ENCODE results near the gene PAOX. TPM values are rescaled to one million over a fixed set of nuclear protein-coding genes. Genes with fewer than 3 reads are reported as not detected.

Gene PAOX
- total RNA-seq, 1 donor from 2014 or later = 16.9 TPM

DNA sequence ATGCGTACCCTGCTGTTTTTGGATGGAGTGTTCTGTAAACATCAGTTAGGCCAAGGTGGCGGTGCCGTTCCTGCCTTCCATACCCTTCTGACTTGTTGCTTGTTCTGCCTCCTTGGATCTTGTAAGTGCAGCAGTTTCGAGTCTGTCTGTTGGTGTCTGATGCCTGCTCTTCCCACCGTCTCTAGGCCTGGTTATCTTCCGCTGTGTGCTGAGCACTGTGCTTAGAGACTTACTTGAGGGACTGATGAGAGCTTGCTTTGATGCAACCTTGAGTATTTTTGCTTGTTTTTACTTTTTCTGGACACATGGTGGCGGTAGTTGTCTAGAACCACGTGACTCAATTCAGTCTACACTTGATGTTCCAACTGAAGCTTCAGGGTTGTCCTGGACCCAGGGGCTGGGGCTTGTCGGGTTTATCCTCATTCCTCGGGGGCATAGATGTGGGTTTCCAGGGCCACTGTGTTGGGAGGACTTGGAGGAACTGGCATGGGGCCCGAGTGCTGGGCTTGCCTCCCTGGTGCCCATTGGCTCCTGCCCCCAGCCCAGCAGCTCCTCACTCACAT is 59.7 kb downstream of the PAOX start:
- POLR2A ChIA-PET = no interaction called here
- TF ChIP-seq, protein P1, sequence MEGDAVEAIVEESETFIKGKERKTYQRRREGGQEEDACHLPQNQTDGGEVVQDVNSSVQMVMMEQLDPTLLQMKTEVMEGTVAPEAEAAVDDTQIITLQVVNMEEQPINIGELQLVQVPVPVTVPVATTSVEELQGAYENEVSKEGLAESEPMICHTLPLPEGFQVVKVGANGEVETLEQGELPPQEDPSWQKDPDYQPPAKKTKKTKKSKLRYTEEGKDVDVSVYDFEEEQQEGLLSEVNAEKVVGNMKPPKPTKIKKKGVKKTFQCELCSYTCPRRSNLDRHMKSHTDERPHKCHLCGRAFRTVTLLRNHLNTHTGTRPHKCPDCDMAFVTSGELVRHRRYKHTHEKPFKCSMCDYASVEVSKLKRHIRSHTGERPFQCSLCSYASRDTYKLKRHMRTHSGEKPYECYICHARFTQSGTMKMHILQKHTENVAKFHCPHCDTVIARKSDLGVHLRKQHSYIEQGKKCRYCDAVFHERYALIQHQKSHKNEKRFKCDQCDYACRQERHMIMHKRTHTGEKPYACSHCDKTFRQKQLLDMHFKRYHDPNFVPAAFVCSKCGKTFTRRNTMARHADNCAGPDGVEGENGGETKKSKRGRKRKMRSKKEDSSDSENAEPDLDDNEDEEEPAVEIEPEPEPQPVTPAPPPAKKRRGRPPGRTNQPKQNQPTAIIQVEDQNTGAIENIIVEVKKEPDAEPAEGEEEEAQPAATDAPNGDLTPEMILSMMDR (IDR thresholded peaks at IDR 0.05) = no peak
- CTCF ChIA-PET = interaction anchor here (2.3 kb wide), 1 partner anchor 109 kb away, joined by 15 read pairs; no protein-coding TSS in a partner anchor
- Mint-ChIP-seq H3K4me1 (peaks cover 6% of the 10 kb centered on the region), H3K27ac (no peak overlapping the region), H3K4me3 (no peak overlapping the region), H3K9me3 (peaks cover 3% of the 10 kb centered on the region), H3K27me3 (peaks cover 5% of the 10 kb centered on the region), H3K36me3 (ENCODE audit: low read depth) (no peaks in the 10 kb centered on the region)
- ATAC-seq (ENCODE audit: low read depth) (no peak), DNase-seq (no peak)
- intact Hi-C loops (cut with micrococcal nuclease) = loop anchor here (10.0 kb wide), 1 partner anchor 76 kb away; no protein-coding TSS in a partner anchor

DNA sequence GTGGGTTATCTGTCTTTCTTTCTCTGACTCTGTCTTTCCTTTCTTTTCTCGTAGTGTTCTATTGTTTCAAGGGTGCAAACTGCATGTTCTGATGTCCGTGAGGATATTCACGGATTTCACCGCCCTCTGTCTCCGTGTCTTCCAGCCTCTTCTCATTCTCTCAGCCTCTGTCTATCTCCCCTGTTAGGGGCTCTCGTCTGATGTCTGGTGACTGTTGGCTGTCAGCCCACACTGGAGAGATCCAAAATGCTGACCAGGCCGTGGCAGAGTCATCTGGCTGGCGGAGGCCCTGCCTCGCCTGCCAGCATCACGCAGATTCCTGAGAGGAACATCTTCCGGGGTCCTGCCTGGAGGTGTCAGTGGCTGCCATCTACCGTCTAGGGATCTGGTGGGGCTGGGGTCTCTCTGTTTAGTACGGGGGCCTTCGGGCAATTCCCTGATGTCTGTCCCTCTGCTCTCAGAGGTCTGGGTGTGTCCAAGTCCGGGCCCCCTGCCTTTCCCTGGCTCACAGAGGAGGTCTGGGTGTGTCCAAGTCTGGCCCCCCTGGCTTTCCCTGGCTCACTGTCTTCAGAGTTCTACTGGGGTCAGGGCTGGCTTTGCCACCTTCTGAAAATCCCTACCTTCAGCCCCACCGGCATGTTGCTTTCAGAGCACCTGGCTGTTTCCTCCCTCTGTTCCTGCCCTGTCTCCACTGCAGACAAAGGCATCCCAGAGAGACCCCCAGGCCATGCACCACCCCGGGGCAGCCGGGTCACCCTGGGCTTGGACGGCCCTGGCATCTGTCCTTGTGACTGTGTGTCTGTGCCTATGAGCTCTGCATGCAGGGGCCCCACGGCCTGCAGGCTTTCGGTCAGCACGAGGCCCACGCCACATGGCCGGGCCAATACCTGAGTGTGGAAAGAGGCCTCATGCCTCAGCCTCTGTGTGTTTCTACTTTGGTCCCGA is 60.7 kb downstream of the PAOX start:
- no peak for ATAC-seq (ENCODE audit: low read depth)
- H3K27me3 Mint-ChIP-seq = peaks cover 5% of the 10 kb centered on the region
- H3K36me3 Mint-ChIP-seq (ENCODE audit: low read depth) = no peaks in the 10 kb centered on the region
- peaks cover 3% of the 10 kb centered on the region for H3K9me3 Mint-ChIP-seq
- DNase-seq = no peak
- H3K27ac Mint-ChIP-seq = no peak overlapping the region
- ChIA-PET CTCF (no interaction called here), POLR2A (no interaction called here)
- H3K4me3 Mint-ChIP-seq = no peak overlapping the region
- TF ChIP-seq, protein P1 (IDR thresholded peaks at IDR 0.05) = no peak
- intact Hi-C loops (cut with micrococcal nuclease) = loop anchor here (10.0 kb wide), 1 partner anchor 75 kb away; no protein-coding TSS in a partner anchor
- peaks cover 6% of the 10 kb centered on the region for H3K4me1 Mint-ChIP-seq

DNA sequence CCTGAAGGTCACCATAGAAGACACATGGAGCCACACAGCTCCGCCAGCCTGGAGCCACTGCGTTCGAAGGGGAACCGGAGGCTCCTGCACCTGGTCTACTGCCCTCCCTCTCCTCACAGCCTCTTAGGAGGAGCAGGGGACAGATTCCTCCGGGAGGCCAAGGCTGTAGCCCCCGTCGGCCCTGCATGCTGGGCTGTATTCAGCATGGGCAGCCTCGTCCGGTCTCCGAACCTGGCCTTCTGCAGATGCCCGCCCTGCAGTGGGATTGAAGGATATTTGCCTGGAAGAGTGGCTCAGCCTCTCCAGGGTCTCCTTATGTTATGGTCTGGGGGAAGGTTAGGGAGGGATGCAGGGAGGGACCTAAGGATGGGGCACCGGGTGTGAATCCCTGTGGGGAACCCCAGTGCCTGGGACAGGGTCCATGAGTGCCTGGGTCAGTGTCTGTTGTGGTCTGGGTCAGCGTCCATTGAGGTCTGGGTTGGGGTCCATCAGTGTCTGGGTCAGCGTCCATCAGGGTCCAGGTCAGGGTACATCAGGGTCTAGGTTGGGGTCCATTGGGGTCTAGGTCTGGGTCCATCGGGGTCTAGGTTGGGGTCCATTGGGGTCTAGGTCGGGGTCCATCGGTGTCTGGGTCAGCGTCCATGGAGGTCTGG is 61.7 kb downstream of the PAOX start:
- Mint-ChIP-seq H3K27me3 (peaks cover 5% of the 10 kb centered on the region), H3K9me3 (no peaks in the 10 kb centered on the region), H3K27ac (no peak overlapping the region), H3K4me3 (no peak overlapping the region), H3K4me1 (peaks cover 6% of the 10 kb centered on the region), H3K36me3 (ENCODE audit: low read depth) (peaks cover 1% of the 10 kb centered on the region)
- TF ChIP-seq, protein P1 (IDR thresholded peaks at IDR 0.05) = no peak
- ChIA-PET POLR2A (no interaction called here), CTCF (no interaction called here)
- DNase-seq = no peak
- no peak for ATAC-seq (ENCODE audit: low read depth)
- intact Hi-C loops (cut with micrococcal nuclease) = no loop called here

Other genes with a start within 250 kb of the PAOX start
- 0.09 TPM in 1 of 2 replicates, not detected in the other for gene KNDC1, start 219.0 kb upstream of the PAOX start, total RNA-seq
- gene UTF1, start 149.0 kb upstream of the PAOX start, total RNA-seq = not detected in 2 replicates
- 0.13 TPM in 1 of 2 replicates, not detected in the other for gene VENTX, start 141.4 kb upstream of the PAOX start, total RNA-seq
- 137 and 152 TPM in 2 replicates for gene ADAM8, start 102.4 kb upstream of the PAOX start, total RNA-seq
- gene TUBGCP2, start 70.4 kb upstream of the PAOX start, total RNA-seq = 58.6 and 66.7 TPM in 2 replicates
- 56.7 and 58.2 TPM in 2 replicates for gene ZNF511, start 70.3 kb upstream of the PAOX start, total RNA-seq
- gene CALY, start 42.4 kb upstream of the PAOX start, total RNA-seq = not detected in 2 replicates
- gene PRAP1, start 31.9 kb upstream of the PAOX start, total RNA-seq = not detected in 2 replicates
- gene FUOM, start 21.2 kb upstream of the PAOX start, total RNA-seq = 37.2 and 39.1 TPM in 2 replicates
- gene ECHS1, start 5.9 kb upstream of the PAOX start, total RNA-seq = 37.7 and 39.4 TPM in 2 replicates
- 67.6 and 83.1 TPM in 2 replicates for gene MTG1, start 14.9 kb downstream of the PAOX start, total RNA-seq
- gene SPRN, start 45.4 kb downstream of the PAOX start, total RNA-seq = not detected in 2 replicates
- gene SCART1, start 74.7 kb downstream of the PAOX start, total RNA-seq = 2.8 TPM in 2 replicates
- gene CYP2E1, start 148.1 kb downstream of the PAOX start, total RNA-seq = 0.64 and 1.1 TPM in 2 replicates
- 0.17 TPM in 1 of 2 replicates, not detected in the other for gene SYCE1, start 186.3 kb downstream of the PAOX start, total RNA-seq
- gene FRG2B, start 247.5 kb downstream of the PAOX start, total RNA-seq = not detected in 2 replicates